Fibroblast of skin of right quadriceps (primary cell): ENCODE results near the gene ALK.

Experiments
- DNase-seq: peaks from one replicate; pipeline ENCODE4 v3.0.0-alpha.2; 2013

ALK gene

GRCh38 chr2:29606104-29607037, 315.0 kb downstream of the ALK start:
- peak; percentile 94 for DNase-seq

DNA sequence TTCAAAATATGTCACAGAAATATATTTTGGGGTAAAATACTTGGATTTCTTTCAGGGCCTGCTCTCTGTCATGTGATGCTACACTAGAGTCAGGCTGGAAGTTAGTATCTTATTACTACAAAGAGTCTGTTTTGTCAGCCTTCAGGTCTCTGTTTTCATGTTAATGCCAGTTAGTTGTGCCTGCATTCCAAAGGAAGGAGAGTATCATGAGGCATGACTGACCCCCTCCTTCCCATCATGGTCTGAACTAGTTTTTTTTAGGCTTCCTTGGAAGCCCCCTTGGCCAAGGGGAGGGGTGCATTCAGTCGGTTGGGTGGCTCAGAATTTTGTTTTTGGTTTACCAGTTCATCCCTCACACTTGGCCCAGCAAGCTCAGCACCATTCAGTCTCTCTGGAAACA, 318.0 kb downstream of the ALK start:
- DNase-seq, result no peak

- DNase-seq, result no peak
Measured at GRCh38 chr2:29601872-29602271, 319.5 kb downstream of the ALK start.

- DNase-seq, result no peak
Measured at GRCh38 chr2:29601321-29601720, 320.1 kb downstream of the ALK start.

- DNase-seq, result no peak
Measured at GRCh38 chr2:29599946-29600345, 321.4 kb downstream of the ALK start.

DNA sequence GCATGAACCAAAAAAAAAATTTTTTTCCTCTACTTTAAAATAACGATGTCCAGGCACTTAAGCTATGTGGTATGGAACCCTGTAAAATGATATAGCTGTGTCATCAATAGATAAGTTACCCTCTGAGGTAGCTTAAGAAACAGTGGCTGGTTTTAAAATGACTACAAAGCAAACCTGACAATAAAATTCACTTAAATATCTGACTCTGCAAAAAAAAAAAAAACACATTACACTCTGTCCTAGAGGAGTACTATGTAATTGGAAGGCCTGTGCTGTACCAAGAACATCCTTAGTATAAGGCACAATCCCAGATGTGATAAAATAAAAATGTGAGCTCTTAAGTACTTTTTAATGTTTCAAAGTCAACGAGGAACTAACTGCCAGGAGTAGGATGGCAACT, 322.4 kb downstream of the ALK start:
- no peak for DNase-seq

- DNase-seq, result no peak
Measured at GRCh38 chr2:29597035-29597434, 324.4 kb downstream of the ALK start.

DNA sequence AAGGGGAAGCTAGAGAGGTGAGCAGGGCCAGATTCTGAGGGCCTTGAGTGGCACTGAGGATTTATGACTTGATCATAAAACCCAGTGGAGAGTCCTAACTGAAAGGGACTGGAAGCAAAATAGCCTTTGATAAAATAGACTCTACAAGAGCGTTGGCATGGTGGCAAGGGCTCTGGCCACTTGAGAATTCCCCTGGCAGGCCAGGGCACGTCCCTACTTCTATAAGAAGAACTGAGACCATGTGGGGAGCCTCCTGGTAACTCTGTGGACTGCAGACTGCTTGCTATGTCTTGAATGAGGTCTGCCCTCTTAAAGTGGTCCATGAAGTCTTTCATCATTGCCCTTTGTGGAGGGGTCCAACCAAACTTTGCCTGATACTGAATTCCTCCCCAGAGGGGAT, 324.8 kb downstream of the ALK start:
- no peak for DNase-seq

DNA sequence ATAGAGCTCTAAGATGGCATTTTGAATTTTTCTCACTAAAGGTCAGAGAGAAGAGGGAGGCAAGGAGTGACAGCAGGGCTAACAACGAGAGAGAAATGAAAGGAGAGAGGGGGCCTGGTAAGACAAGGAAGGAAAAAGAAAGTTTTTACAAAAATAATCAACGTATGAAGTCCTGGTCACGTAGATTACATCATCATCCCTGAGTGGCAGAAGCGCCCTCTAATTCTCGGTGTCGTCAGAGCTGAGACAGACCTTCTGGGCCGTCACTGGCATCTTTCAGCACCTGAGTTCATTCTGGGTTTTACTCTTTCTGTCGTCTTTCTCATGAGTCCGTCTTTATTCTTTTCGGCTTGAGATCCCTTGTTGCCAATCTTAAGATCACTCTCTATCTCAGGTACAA, 329.8 kb downstream of the ALK start:
- no peak for DNase-seq

- no peak for DNase-seq
Measured at GRCh38 chr2:29590211-29590610, 331.2 kb downstream of the ALK start.

- no peak for DNase-seq
Measured at GRCh38 chr2:29589440-29590103, 331.8 kb downstream of the ALK start.

DNA sequence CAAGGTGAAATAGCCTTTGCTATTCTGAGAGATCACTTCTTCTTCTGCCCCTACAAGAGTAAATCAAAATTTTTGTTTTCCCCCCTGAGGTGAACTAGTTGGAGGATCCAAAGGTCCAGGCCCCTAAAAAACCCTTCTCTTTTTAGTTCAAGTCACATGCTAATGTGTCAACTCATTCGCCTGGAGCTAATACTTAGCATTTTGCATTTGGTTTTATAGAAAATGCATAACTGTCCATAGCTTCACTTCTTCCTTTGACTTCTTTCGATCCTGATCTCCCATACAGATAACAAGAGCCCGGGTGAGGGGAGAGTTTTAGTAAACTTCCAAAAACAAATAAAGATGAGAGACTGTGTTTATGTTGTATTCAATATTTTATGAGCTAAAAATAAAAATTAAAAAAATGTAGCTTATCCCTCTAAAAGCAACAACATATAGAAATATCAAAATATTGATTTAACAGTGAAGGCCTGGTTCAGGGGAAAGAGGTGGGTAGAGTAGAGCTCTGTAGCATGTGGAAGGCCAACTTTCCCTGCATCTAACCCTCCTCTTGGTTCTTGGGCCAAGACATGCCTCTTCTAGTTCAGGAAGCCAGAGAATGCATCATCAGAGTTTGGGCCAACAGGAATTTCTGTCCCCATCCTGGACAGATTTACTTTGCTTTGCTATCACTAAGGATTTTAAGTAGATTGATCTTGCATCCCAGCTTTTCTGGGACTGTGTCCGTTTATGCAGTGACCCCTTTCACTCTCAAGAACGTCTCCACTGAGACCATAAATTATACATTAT, 333.8 kb downstream of the ALK start:
- DNase-seq, result no peak

DNA sequence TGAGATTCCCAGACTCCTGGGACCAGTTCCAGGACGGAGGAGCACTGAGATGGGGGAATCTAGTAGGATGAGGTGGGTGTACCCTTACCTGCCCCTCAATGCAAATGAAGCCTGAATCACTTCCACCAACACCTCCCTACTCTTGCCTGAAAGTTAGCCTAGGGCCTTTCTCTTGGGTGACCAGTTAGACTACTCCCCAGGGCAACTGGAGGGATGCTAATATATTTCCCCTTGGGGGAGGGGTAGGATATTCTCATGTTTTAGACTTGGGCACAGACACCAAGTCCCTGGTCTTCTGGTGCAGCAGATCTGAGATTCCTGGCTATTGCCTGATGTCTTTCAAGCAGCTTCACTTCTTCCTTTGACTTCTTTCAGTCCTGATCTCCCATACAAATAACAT, 334.5 kb downstream of the ALK start:
- DNase-seq, result no peak

DNA sequence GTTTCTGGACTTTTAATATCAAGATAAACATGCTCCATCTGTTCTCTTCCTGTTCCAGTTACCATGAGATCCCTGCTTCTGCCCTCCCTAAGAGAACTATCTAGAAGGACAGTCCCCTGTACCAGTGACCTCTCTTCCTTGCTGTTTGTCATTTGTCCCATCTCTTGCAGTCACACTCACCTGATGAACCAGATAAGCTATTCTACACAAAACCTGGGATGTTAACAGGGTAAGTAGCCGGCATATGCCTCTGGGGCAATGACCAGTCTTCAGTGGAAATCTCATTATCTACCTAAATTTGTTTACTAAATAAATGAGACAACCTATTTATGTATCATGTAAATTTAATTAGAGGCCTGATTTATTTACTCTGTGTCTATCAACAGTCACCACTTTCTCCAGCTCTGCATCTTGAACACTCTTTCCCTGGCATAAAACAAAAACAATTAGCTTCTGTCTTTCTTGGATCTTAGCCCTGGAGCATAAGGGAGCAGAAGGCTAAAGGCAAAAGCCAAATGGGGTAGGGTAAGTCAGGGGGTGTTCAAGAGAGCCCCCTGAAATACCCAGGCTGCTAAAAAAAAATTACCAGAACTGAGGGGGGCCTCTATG, 337.7 kb downstream of the ALK start:
- DNase-seq, result no peak

DNA sequence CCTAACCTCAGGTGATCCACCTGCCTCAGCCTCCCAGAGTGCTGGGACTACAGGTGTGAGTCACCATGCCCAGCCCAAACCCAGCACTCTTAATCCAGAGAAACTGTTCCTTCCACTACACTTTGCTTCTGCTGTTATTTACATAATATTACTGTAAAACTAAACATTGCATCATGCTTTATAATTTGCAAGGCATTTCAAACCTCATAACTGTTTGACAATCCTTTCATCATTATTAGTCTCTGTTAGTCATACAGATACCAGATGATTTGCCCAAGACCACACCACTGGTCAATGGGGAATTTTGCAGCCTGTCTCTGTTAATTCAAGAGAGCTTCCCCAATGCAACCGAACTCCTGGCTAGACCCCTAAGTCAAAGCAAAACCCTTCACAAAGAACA, 338.3 kb downstream of the ALK start:
- peak; percentile 13 for DNase-seq

DNA sequence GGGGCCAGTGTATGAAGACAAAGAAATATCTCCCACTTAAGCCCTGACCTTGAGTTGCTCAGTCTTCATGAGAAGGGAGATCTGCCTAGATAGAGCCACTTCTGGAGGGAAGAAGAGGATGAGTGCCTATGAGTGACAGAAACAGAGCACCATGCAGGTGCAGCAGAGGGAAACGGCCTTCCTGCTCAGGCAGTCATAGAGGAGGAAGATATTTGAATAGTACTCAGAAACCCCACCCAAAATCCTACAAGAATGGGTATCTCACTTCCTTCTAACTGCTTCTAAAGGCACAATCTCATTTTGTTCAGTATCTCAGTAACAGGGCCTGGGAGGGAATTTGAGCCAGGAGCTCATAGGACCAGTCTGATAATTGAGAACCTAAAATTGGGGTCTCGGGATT, 339.3 kb downstream of the ALK start:
- no peak for DNase-seq

- DNase-seq, result peak; percentile 82
Measured at GRCh38 chr2:29580223-29580622, 341.2 kb downstream of the ALK start.

GRCh38 chr2:29579495-29580169, 341.8 kb downstream of the ALK start:
- DNase-seq, result peak; percentile 23

GRCh38 chr2:29578084-29578598, 343.2 kb downstream of the ALK start:
- DNase-seq, result no peak

- no peak for DNase-seq
Measured at GRCh38 chr2:29576231-29576630, 345.2 kb downstream of the ALK start.

DNA sequence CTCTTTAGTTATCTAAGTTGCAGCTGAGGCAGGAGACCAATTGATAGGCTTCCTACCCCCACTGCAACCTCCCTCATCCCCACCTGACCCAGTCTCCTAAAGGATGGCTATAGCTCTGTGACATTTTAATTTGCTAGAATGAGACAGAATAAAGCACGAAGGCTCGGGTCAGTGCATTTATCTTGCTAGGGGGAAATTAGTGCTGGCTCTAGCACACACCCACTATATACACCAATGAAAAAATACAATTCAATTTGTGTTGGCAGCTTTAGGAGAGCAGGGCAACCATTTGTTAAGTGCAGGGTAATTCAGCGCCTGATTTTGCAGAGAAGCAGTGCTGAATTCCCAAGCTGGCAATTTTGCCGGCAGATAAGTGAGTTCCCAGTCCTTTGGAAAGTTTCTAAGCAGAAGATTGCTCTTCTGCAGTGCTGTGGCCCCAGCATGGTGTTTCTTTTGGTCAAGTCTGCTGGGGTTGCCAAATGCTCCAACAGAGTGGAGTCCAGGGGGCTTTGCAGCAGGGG, 346.0 kb downstream of the ALK start:
- DNase-seq, result no peak

DNA sequence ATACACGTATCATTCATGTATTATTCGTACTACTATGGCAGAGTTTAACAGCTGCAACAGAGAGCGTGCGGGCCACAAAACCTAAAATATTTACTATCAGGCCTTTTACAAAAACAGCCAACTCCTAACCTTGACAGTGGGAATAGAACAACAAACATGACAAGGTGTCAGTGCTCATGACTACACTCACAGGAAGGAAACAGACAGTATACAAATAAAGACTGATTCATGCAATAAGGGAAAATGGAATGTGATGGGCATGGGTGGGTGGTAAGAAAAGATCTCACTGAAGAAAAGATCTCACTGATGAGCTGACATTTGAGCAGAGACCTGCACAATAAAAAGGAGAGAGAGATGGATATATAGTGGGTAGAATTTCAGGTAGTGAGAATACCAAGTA, 347.8 kb downstream of the ALK start:
- no peak for DNase-seq
